ENCODE measurements around the gene ZC3HAV1L. TPM values are rescaled to one million over a fixed set of nuclear protein-coding genes. Genes with fewer than 3 reads are reported as not detected.
"Not testable (repeated sequence)": the region's sequence is repeated elsewhere in the genome, so short reads cannot be mapped to it uniquely, and the experiment has no call there.

ZC3HAV1L gene
- total and polyA plus RNA-seq, 2 experiments from 2014 or later: 9.8 to 10.9 TPM

GRCh38 chr7:139060695-139061237 lies 24.9 kb upstream of the ZC3HAV1L start:
- no peaks in the 10 kb centered on the region for H3K9me2 ChIP-seq (ENCODE audit: insufficient read depth)

DNA sequence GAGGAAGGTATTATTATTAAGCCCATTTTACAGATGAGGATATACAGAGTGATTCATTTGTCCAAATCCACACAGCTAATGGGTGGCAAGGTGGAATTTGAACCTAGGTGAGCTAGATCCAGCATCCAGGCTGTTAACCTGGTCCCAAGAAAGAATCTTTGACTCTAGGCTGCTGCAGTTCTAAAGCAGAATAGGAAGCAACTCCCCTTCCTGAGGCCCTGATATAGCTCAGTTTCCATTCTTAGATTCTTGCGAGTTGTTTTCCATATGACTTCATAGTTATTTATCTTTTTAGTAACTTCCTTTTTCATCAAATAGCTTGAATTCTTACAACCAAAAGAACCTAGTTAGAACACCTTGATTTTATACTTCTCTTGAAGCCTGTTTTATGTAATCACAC lies 24.1 kb upstream of the ZC3HAV1L start:
- 15 to 38% methylated on average over 1 of the region's 1 CpG for WGBS, 2 experiments (ENCODE audit: low coverage in 1 of 2, low lambda C conversion rate in 2 of 2, missing lambda C conversion rate in 2 of 2)
- DNase-seq: no peak
- H3K9me2 ChIP-seq (ENCODE audit: insufficient read depth): no peaks in the 10 kb centered on the region
- no peak for TF ChIP-seq EZH2phosphoT487 (IDR thresholded peaks at IDR 0.05; ENCODE audit: insufficient read depth, low read depth)
- peaks cover 8% of the 10 kb centered on the region; the same call in 1 of the 2 replicates for H3K4me1 ChIP-seq (ENCODE audit: insufficient read depth)
- no peaks in the 10 kb centered on the region for H4K20me1 ChIP-seq (ENCODE audit: insufficient read depth)
- H3K79me2 ChIP-seq (ENCODE audit: insufficient read depth): no peaks in the 10 kb centered on the region
- no peak overlapping the region for H3K27ac ChIP-seq
- H3K4me2 ChIP-seq (ENCODE audit: unreplicated experiment): no peak overlapping the region
- H3K36me3 ChIP-seq (ENCODE audit: low read depth): peaks cover 21% of the 10 kb centered on the region; the same call in 1 of the 2 replicates
- no peak overlapping the region for H3K4me3 ChIP-seq
- H3F3A ChIP-seq (ENCODE audit: insufficient read depth): peaks cover 8% of the 10 kb centered on the region; the same call in 1 of the 2 replicates
- H3K9me3 ChIP-seq (ENCODE audit: low read depth): no peaks in the 10 kb centered on the region
- in situ Hi-C loops (cut with MboI): no loop called here
- no peak overlapping the region for H2AFZ ChIP-seq
- no peak overlapping the region for H3K9ac ChIP-seq
- no peaks in the 10 kb centered on the region for H3K27me3 ChIP-seq (replicated peaks; ENCODE audit: insufficient read depth)

More at GRCh38 chr7:139060695-139061237, 24.9 kb upstream of the ZC3HAV1L start:
- H4K20me1 ChIP-seq (ENCODE audit: insufficient read depth): no peaks in the 10 kb centered on the region
- peak; percentile 26 for DNase-seq
- WGBS, 2 experiments (ENCODE audit: low coverage in 1 of 2, low lambda C conversion rate in 2 of 2, missing lambda C conversion rate in 2 of 2): 60 to 67% methylated on average over 5 of the region's 5 CpGs
- no peaks in the 10 kb centered on the region for H3K79me2 ChIP-seq (ENCODE audit: insufficient read depth)
- no peak overlapping the region for H3K4me3 ChIP-seq
- no peak overlapping the region for H3K27ac ChIP-seq
- no peak overlapping the region for H3K9ac ChIP-seq
- no peaks in the 10 kb centered on the region for H3K9me3 ChIP-seq (ENCODE audit: low read depth)
- in situ Hi-C loops (cut with MboI): no loop called here
- H3K27me3 ChIP-seq (replicated peaks; ENCODE audit: insufficient read depth): no peaks in the 10 kb centered on the region
- no peak overlapping the region for H2AFZ ChIP-seq
- H3K4me1 ChIP-seq (ENCODE audit: insufficient read depth): peaks cover 8% of the 10 kb centered on the region; the same call in 1 of the 2 replicates
- TF ChIP-seq EZH2phosphoT487 (IDR thresholded peaks at IDR 0.05; ENCODE audit: insufficient read depth, low read depth) (no peak), EZH2 (IDR thresholded peaks at IDR 0.05; ENCODE audit: insufficient read depth, poor library complexity, severe bottlenecking) (no peak)
- peaks cover 8% of the 10 kb centered on the region; the same call in 1 of the 2 replicates for H3F3A ChIP-seq (ENCODE audit: insufficient read depth)
- no peak overlapping the region for H3K4me2 ChIP-seq (ENCODE audit: unreplicated experiment)
- H3K36me3 ChIP-seq (ENCODE audit: low read depth): peaks cover 21% of the 10 kb centered on the region; the same call in 1 of the 2 replicates

DNA sequence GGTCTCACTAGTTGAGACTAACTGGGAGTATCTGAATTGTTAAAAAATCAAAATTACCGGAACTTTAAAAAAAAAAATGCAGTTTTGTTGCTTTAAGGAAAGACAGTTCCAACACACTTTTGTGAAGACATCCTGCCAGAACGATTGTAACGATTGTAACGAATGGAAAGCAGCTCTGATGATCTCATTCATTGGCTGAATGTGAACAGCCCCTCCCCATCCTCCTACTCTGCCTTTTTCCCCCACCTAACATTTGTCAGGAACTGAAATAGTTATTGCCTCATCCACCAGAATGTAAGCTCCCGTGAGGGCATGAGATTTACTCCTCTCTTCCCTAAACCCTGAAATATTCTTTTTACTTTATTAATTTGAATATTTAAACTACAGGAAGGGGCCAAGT lies 23.1 kb upstream of the ZC3HAV1L start:
- Histone ChIP-seq H2AFZ (no peak overlapping the region), H3K36me3 (ENCODE audit: low read depth) (peaks cover 12% of the 10 kb centered on the region; the same call in 1 of the 2 replicates), H3K9me3 (ENCODE audit: low read depth) (no peaks in the 10 kb centered on the region), H3K9ac (no peak overlapping the region), H3K4me1 (ENCODE audit: insufficient read depth) (peaks cover 8% of the 10 kb centered on the region; the same call in 1 of the 2 replicates), H3K27me3 (replicated peaks; ENCODE audit: insufficient read depth) (no peaks in the 10 kb centered on the region), H3F3A (ENCODE audit: insufficient read depth) (peaks cover 8% of the 10 kb centered on the region; the same call in 1 of the 2 replicates), H3K79me2 (ENCODE audit: insufficient read depth) (no peaks in the 10 kb centered on the region), H3K4me2 (ENCODE audit: unreplicated experiment) (no peak overlapping the region), H3K27ac (no peak overlapping the region), H3K9me2 (ENCODE audit: insufficient read depth) (no peaks in the 10 kb centered on the region), H3K4me3 (no peak overlapping the region), H4K20me1 (ENCODE audit: insufficient read depth) (no peaks in the 10 kb centered on the region)
- TF ChIP-seq EZH2 (IDR thresholded peaks at IDR 0.05; ENCODE audit: insufficient read depth, poor library complexity, severe bottlenecking) (no peak), EZH2phosphoT487 (IDR thresholded peaks at IDR 0.05; ENCODE audit: insufficient read depth, low read depth) (no peak)
- peak; percentile 58 for DNase-seq
- WGBS, 2 experiments (ENCODE audit: low coverage in 1 of 2, low lambda C conversion rate in 2 of 2, missing lambda C conversion rate in 2 of 2): 19 to 29% methylated on average over 5 of the region's 5 CpGs
- in situ Hi-C loops (cut with MboI): no loop called here

DNA sequence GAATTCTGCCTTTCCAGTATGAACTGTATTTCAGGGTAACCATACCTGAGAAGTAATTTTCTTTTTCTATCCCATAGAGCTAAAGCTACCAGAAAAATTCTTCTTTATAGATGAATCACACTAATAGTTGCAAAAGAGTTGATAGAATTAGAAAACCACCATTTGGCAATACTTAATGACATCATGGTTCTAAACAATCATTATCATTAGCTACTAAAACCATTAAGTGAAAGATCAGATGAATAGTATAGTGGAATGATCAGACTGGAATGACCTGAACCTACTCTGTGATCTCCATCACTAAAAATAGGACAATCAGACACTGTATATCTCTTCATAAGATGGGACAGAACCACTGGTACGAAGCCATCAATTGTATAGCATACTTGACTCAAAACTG lies 19.8 kb upstream of the ZC3HAV1L start:
- no peaks in the 10 kb centered on the region for H3K27me3 ChIP-seq (replicated peaks; ENCODE audit: insufficient read depth)
- H3K9me3 ChIP-seq (ENCODE audit: low read depth): no peaks in the 10 kb centered on the region
- no peak overlapping the region for H3K4me2 ChIP-seq (ENCODE audit: unreplicated experiment)
- in situ Hi-C loops (cut with MboI): no loop called here
- H3K4me3 ChIP-seq: no peak overlapping the region
- DNase-seq: no peak
- H3K27ac ChIP-seq: no peak overlapping the region
- TF ChIP-seq EZH2 (IDR thresholded peaks at IDR 0.05; ENCODE audit: insufficient read depth, poor library complexity, severe bottlenecking): no peak
- TF ChIP-seq EZH2phosphoT487 (IDR thresholded peaks at IDR 0.05; ENCODE audit: insufficient read depth, low read depth): no peak
- H2AFZ ChIP-seq: no peak overlapping the region
- 100% methylated on average over 1 of the region's 1 CpG for WGBS, 2 experiments (ENCODE audit: low coverage in 1 of 2, low lambda C conversion rate in 2 of 2, missing lambda C conversion rate in 2 of 2)
- no peaks in the 10 kb centered on the region for H3K9me2 ChIP-seq (ENCODE audit: insufficient read depth)
- H3K9ac ChIP-seq: no peak overlapping the region
- H4K20me1 ChIP-seq (ENCODE audit: insufficient read depth): no peaks in the 10 kb centered on the region
- peaks cover 19% of the 10 kb centered on the region; the same call in 1 of the 2 replicates for H3K36me3 ChIP-seq (ENCODE audit: low read depth)
- H3K4me1 ChIP-seq (ENCODE audit: insufficient read depth): peaks cover 6% of the 10 kb centered on the region; the same call in 1 of the 2 replicates
- no peaks in the 10 kb centered on the region for H3K79me2 ChIP-seq (ENCODE audit: insufficient read depth)
- 0 out of 2 replicates have a peak, but pooled peaks cover under 1% of the 10 kb centered on the region for H3F3A ChIP-seq (ENCODE audit: insufficient read depth)

DNA sequence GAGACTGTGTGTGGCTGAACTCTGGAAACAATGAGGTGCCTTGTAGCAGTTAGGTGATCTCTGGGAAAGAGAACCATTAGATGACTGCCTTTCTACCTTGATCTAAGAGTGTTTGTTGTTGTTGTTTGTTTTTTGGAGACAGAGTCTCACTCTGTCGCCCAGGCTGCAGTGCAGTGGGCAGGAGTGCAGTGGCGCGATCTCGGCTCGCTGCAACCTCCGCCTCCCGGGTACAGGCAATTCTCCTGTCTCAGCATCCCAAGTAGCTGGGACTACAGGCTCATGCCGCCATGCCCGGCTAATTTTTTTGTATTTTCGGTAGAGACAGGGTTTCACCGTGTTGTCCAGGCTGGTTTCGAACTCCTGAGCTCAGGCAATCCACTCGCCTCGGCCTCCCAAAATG lies 18.8 kb upstream of the ZC3HAV1L start:
- H3K9me2 ChIP-seq (ENCODE audit: insufficient read depth); H3K4me3 ChIP-seq; H3K79me2 ChIP-seq (ENCODE audit: insufficient read depth); H3F3A ChIP-seq (ENCODE audit: insufficient read depth); H3K27me3 ChIP-seq (replicated peaks; ENCODE audit: insufficient read depth); in situ Hi-C loops (cut with MboI); H3K9me3 ChIP-seq (ENCODE audit: low read depth); H3K4me2 ChIP-seq (ENCODE audit: unreplicated experiment); H4K20me1 ChIP-seq (ENCODE audit: insufficient read depth); H3K9ac ChIP-seq; H2AFZ ChIP-seq; DNase-seq; H3K27ac ChIP-seq: not testable (repeated sequence)
- WGBS, 2 experiments (ENCODE audit: low coverage in 1 of 2, low lambda C conversion rate in 2 of 2, missing lambda C conversion rate in 2 of 2): 94 to 97% methylated on average over 14 of the region's 14 CpGs
- Histone ChIP-seq H3K4me1 (ENCODE audit: insufficient read depth) (peaks cover 13% of the 10 kb centered on the region; the same call in 1 of the 2 replicates), H3K36me3 (ENCODE audit: low read depth) (peaks cover 15% of the 10 kb centered on the region; the same call in 1 of the 2 replicates)
